IPS DF 6.9 (cell line): ENCODE results near the gene USP2.

Source experiments
- DNase-seq: peaks from one replicate; pipeline ENCODE4 v3.0.0-alpha.2; 2013; ENCODE audit warnings: low read depth, low spot score
- H3K27ac ChIP-seq: one replicate; pipeline ENCODE4 v1.5.1; 2013; ENCODE audit warnings: low read length, control low read depth
- H3K27me3 ChIP-seq: 2 replicates; pipeline ENCODE4 v1.6.1; 2013; ENCODE audit warnings: mild to moderate bottlenecking, low read length; ENCODE audit not compliant: control insufficient read depth, insufficient read depth
- H3K36me3 ChIP-seq: 2 replicates; pipeline ENCODE4 v1.6.1; 2013; ENCODE audit warnings: low read length; ENCODE audit not compliant: control insufficient read depth, insufficient read depth
- H3K4me1 ChIP-seq: 2 replicates; pipeline ENCODE4 v1.6.1; 2013; ENCODE audit warnings: low read length; ENCODE audit not compliant: control insufficient read depth, insufficient read depth
- H3K4me3 ChIP-seq: 2 replicates; pipeline ENCODE4 v1.5.1; 2013; ENCODE audit warnings: mild to moderate bottlenecking, low read length
- H3K9me3 ChIP-seq: 2 replicates; pipeline ENCODE4 v1.6.1; 2013; ENCODE audit warnings: low read length, inconsistent platforms; ENCODE audit not compliant: control insufficient read depth, insufficient read depth
- WGBS: extraction: QIAGEN DNeasy Blood & Tissue Kit; methylation state at CpG from one replicate; pipeline ENCODE4 v1.1.7; 2013; ENCODE audit warnings: mixed read lengths, missing lambda C conversion rate; ENCODE audit not compliant: insufficient read length, insufficient coverage; 5-methylcytosine and 5-hydroxymethylcytosine counted together

Gene USP2

GRCh38 chr11:119315131-119316015, 66.1 kb downstream of the USP2 start:
- DNase-seq: no peak
- H3K27ac ChIP-seq: no peak overlapping the region
- peaks cover 24% of the 10 kb centered on the region for H3K4me1 ChIP-seq
- H3K27me3 ChIP-seq: peaks cover 7% of the 10 kb centered on the region
- peak overlapping the region; percentile 53; the same call in 1 of the 2 replicates for H3K4me3 ChIP-seq
- H3K9me3 ChIP-seq: no peaks in the 10 kb centered on the region
- peaks cover 10% of the 10 kb centered on the region; the same call in 1 of the 2 replicates for H3K36me3 ChIP-seq
- WGBS: no CpG with 5 or more reads among the region's 29 CpGs

- DNase-seq: no peak
- Histone ChIP-seq H3K9me3 (no peaks in the 10 kb centered on the region), H3K27ac (no peak overlapping the region), H3K36me3 (peaks cover 10% of the 10 kb centered on the region; the same call in 1 of the 2 replicates), H3K4me1 (peaks cover 22% of the 10 kb centered on the region), H3K4me3 (no peak overlapping the region), H3K27me3 (peaks cover 7% of the 10 kb centered on the region)
- WGBS: no CpG with 5 or more reads among the region's 18 CpGs
Measured at GRCh38 chr11:119314726-119315125, 66.8 kb downstream of the USP2 start.

DNA sequence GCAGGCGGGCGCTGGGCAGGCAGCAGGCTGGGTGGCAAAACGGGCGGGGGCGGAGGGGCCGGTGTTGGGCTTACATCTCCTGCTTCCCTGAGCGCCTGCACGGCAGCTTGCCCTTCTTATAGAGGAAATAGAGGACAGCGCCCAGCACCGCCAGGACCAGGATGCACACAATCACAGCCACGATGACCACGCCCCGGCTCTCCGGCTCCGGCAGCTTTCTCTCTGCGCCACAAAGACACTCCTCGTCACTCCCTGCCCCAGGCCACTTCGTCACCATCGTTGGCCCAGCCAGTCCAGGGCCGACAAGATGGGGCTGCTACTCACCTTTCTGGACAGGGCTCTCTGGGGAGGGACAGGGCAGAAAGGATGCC, 70.8 kb downstream of the USP2 start:
- DNase-seq: no peak
- no peak overlapping the region for H3K27ac ChIP-seq
- peaks cover 5% of the 10 kb centered on the region for H3K4me1 ChIP-seq
- no peaks in the 10 kb centered on the region for H3K9me3 ChIP-seq
- peaks cover 3% of the 10 kb centered on the region for H3K27me3 ChIP-seq
- no peak overlapping the region for H3K4me3 ChIP-seq
- no CpG with 5 or more reads among the region's 20 CpGs for WGBS
- peaks cover 13% of the 10 kb centered on the region; the same call in 1 of the 2 replicates for H3K36me3 ChIP-seq

DNA sequence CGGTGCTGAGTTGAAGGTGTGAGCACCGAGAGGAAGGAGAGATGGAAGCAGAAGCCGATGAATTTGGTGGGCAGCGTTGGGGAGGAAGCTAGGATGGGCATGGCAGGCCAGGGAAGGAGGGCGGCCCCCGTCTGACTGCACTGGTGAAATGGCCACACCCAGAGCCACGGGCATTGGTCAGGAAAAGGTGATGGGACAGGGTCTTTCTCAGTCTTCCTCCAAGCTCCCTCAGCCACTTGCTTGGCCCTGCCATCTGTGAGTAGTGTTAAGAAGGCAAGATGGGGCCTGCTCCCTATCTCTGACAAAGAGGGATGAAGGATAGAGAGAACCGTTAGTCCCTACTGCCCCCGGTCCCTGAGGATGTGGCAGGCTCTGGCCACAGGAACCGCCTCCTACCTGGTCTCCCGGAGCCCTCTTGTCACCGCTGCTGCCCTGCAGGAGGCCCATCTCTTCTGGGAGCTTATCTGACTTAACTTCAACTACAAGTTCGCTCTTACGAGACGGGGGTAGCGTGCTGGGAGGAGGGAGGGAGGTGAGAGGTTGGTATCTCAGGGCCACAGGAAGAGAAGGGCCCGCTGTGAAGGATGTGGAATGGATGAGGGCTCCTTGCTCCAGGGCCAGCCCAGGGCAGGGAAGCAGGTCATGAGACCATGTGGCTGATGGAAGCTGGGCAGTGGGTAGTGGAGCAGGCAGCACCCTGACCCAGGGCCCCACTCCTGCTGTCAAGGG, 71.4 kb downstream of the USP2 start:
- Histone ChIP-seq H3K27me3 (no peaks in the 10 kb centered on the region), H3K4me3 (no peak overlapping the region), H3K4me1 (peaks cover 4% of the 10 kb centered on the region), H3K9me3 (no peaks in the 10 kb centered on the region), H3K36me3 (peaks cover 13% of the 10 kb centered on the region; the same call in 1 of the 2 replicates), H3K27ac (no peak overlapping the region)
- DNase-seq: no peak
- no CpG with 5 or more reads among the region's 17 CpGs for WGBS

GRCh38 chr11:119309411-119309810, 72.1 kb downstream of the USP2 start:
- no peak for DNase-seq
- peaks cover 13% of the 10 kb centered on the region; the same call in 1 of the 2 replicates for H3K36me3 ChIP-seq
- H3K4me1 ChIP-seq: no peaks in the 10 kb centered on the region
- no peaks in the 10 kb centered on the region for H3K9me3 ChIP-seq
- no peak overlapping the region for H3K27ac ChIP-seq
- no CpG with 5 or more reads among the region's 11 CpGs for WGBS
- H3K4me3 ChIP-seq: no peak overlapping the region
- no peaks in the 10 kb centered on the region for H3K27me3 ChIP-seq

- H3K4me3 ChIP-seq: no peak overlapping the region
- no CpG with 5 or more reads among the region's 5 CpGs for WGBS
- no peaks in the 10 kb centered on the region for H3K27me3 ChIP-seq
- no peak for DNase-seq
- H3K27ac ChIP-seq: no peak overlapping the region
- no peaks in the 10 kb centered on the region for H3K9me3 ChIP-seq
- no peaks in the 10 kb centered on the region for H3K4me1 ChIP-seq
- peaks cover 18% of the 10 kb centered on the region; the same call in 1 of the 2 replicates for H3K36me3 ChIP-seq
Measured at GRCh38 chr11:119307974-119308373, 73.5 kb downstream of the USP2 start.

GRCh38 chr11:119307219-119307618, 74.3 kb downstream of the USP2 start:
- DNase-seq: no peak

GRCh38 chr11:119306373-119306890, 75.1 kb downstream of the USP2 start:
- Histone ChIP-seq H3K27me3 (no peaks in the 10 kb centered on the region), H3K36me3 (peaks cover 13% of the 10 kb centered on the region; the same call in 1 of the 2 replicates), H3K27ac (no peak overlapping the region), H3K4me3 (no peak overlapping the region), H3K4me1 (no peaks in the 10 kb centered on the region), H3K9me3 (no peaks in the 10 kb centered on the region)
- DNase-seq: no peak
- no CpG with 5 or more reads among the region's 5 CpGs for WGBS

More at GRCh38 chr11:119307219-119307618, 74.3 kb downstream of the USP2 start:
- Histone ChIP-seq H3K4me3 (no peak overlapping the region), H3K36me3 (peaks cover 16% of the 10 kb centered on the region; the same call in 1 of the 2 replicates), H3K9me3 (no peaks in the 10 kb centered on the region), H3K4me1 (no peaks in the 10 kb centered on the region), H3K27me3 (no peaks in the 10 kb centered on the region), H3K27ac (no peak overlapping the region)
- WGBS: no CpG with 5 or more reads among the region's 1 CpG

GRCh38 chr11:119305556-119306372, 75.7 kb downstream of the USP2 start:
- Histone ChIP-seq H3K27me3 (no peaks in the 10 kb centered on the region), H3K9me3 (no peaks in the 10 kb centered on the region), H3K36me3 (peaks cover 10% of the 10 kb centered on the region; the same call in 1 of the 2 replicates), H3K4me1 (no peaks in the 10 kb centered on the region), H3K4me3 (no peak overlapping the region), H3K27ac (no peak overlapping the region)
- WGBS: no CpG with 5 or more reads among the region's 7 CpGs
- no peak for DNase-seq
